NCI-H446 treated with DMSO at 0.1 percent for 48 hours (cell line): ENCODE results near the gene CEMIP.

Experiments used
- DNase-seq: peaks from one replicate; lab custom pipeline; 2025; lab: John Stamatoyannopoulos, UW

Gene CEMIP

DNA sequence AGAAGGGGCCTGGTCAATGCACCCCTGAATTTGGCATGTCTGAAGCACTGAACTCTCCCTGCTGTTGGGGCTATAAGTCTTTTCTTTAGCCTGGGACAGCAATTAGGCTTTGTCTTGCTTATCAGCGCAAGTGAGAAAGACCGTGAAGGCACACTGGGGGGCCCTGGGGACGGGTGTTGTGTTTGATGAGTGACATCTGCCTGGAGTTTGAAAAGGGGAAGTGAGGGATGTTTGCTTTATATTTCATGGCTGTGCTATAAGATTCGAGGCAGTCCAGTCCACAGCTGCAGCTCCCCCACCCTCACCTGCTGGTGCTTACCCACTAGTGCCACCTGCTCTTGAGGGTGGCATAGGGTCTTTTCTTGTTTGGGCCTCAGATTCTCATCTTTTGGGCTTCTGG is 44.8 kb downstream of the CEMIP start:
- no peak for DNase-seq

- no peak for DNase-seq
Measured at GRCh38 chr15:80825361-80826030, 46.3 kb downstream of the CEMIP start.

DNA sequence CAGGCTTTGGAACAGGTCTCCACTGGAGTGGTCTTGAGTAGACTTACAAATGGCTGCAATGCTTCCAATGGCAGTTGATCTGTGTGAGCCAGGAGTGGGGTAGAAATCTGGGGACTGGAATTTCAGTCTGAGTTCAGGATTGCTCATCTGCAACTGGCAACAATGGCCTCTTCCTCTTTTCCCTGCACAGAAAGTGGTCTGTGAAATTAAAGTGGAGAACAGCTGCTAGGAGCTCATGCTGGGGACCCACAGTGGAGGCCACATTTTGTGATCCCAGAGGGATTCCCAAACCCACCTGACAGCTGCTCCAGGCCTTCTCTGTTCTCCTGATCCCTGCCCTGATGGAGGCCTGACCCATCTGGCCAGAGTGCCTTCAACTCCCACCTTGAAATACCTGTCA is 49.6 kb downstream of the CEMIP start:
- no peak for DNase-seq

GRCh38 chr15:80830677-80831076 is 51.5 kb downstream of the CEMIP start:
- no peak for DNase-seq

DNA sequence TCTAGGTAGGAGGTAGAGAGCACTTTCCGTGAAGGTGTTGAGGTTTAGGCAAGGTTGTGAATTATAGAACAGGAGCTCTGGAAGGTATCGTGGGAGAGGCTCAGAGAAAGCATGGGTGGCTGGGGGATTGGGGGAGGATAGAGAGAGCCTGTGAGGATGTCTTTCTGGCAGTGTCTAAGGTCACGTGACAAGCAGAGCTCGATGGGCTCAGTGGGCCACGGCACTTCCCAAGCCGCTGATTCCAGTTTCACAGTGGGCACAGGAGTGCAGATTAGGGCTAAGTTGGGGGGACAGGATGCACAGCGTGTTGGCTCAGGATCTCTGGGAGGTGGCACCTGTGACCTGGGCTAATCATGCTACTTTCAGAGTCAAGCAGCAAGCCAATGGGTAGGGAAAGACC is 52.0 kb downstream of the CEMIP start:
- no peak for DNase-seq

DNA sequence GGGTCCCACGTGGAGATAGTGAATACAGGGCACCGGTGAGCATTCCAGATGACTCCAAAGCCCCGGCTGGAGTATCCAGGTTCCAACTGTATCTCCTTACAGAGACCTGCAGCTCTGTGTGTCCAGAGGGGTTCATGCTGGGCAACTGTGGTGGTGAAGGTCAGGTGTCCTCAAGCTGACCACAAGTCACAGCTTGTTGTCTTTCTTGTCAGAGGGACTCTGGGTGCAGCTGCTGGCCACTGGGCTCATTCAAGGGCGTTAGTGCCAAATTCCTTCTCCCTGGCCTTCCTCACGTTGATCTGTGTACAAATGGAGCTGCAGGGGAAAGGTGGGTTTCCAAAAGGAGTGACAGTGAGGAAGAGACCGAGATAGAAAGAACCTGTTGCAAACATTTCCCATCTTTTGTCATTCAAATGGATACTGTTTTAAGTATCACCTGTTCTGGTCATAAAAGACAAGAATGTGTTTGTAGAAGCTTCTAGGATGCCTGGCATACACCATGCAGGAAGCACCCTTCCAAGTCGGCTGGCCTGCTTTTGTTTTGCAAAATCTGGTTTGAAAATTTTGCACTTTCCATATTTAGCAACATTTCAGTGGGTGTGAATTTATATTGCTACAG is 52.5 kb downstream of the CEMIP start:
- DNase-seq: no peak

DNA sequence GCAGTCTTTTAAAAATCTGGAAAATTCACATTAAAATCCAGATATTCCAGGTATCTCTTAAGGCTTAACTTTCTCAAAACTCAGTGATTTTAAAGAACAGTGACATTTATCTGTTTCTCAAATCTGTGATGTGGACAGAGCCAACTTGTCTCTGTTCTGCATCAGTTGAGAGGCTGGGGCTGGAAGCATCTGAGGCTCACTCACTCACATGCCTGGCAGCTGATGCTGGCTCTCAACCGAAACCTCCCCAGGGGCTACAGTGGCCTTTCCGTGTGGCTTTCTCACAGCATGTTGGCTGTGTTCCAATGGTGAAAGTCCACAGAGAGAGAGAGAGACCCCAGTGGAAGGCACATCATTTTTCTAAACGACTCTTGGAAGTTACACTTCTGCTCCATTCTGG is 53.5 kb downstream of the CEMIP start:
- no peak for DNase-seq

DNA sequence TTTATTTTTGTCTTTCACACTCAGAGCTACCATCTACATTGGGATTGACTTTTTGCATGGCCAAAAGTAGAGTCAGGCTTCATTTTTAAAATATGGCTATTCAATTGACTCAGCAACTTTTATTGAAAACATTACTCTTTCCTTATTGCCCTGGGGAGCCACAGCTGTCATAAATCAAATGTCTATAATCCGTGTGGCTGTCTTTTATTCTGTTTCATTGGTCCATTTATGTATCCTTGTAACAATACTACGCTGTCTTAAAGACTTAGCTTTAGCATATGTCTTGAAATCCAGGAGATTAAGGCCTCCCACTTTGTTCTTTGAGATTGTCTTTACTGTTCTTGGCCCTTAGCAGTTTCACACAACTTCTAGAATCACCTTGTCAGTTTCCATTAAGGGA is 55.2 kb downstream of the CEMIP start:
- no peak for DNase-seq

- no peak for DNase-seq
Measured at GRCh38 chr15:80834906-80835305, 55.7 kb downstream of the CEMIP start.

DNA sequence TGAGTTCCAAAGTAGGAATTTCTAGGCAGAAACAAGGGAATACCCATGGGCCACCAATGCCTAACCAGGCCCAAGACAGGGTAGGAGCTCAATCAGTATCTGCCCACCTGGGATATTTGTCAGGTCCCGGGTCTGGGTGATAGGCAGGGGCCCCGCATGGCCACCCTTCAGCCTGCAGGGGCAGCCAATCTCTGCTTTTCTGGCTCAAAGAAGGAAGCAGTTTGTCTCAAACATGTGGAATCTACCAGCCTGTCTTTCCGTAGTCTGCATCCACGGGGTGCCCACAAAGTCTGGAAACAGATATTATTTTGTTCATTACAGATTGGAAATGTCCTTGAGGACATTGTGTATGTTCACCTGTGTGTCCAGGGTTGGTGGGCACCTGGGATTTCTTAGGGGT is 56.2 kb downstream of the CEMIP start:
- DNase-seq: no peak

DNA sequence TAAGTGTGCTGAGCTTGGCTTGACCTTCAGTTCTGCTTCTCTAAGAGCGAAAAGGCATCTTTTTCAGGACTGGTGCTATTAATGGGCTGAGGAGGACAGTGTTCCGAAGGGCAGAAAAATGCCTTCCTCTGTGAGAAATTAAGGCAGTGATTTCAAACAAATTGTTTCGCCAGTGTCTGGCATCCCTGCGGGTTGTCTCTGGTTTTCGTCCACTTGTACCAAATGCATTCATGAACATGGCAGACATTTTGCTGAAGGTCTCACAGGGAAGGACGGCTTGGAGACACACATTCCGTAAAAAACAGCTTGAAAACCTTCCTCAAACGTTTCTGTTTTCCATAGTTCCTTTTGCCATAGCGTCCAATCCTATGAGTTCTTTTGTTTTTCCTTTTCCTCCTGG is 57.1 kb downstream of the CEMIP start:
- no peak for DNase-seq

DNA sequence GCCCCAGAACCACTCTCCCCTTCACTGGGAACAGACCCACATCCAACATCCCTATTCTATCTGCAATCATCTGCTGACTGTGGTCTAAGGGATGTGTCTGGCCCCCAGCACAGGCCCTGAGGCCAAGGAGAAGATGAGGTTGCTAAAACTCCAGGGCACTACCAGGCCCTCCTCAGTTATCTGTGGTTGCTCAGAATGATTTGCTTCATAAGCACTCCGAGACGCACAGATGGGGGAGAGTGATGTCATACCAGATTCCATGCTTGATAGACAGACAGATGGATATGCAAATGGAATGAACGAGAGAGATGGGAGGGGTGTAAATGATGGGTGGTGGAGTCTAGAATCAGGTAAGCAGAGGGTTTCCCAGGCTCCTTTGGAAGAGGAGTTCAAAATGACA is 57.8 kb downstream of the CEMIP start:
- peak; percentile 7 for DNase-seq

GRCh38 chr15:80838012-80838411 is 58.8 kb downstream of the CEMIP start:
- DNase-seq: no peak

DNA sequence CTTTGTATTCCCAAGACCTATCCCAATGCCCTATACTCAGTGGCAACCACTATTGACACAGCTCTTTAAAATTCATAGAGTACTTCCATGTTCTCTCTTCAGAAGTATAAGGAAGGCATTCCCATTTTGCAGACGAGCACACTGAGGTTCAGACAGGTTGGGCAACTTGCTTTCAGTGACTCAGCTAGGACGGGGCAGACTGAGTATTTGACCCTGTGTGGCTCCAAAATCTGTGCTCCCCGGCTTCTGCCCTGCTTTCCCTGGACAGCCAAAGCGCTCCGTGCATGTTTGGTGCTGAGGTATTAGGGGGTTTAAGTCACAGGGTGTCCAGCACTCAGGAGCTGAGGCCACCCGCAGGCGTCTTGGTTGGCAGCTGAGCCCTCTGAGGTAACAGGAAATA is 59.5 kb downstream of the CEMIP start:
- DNase-seq: no peak

DNA sequence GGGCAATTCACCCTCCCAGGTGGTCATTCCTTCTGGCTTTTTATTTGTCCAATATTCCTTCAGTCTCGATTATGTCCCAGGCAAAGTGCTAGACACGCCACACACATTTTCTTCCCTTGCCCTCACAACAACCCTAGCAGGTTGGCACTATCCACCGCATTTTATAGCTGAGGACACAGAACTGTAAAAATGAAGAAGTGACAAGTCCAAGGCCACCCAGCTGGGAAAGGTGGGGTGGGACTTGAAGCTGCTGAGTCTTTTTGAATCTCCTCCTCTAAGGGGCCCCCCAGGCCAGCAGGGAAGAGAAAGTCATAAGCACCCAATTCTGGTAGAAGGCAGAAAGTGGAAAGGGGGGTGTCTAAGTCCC is 60.6 kb downstream of the CEMIP start:
- no peak for DNase-seq

DNA sequence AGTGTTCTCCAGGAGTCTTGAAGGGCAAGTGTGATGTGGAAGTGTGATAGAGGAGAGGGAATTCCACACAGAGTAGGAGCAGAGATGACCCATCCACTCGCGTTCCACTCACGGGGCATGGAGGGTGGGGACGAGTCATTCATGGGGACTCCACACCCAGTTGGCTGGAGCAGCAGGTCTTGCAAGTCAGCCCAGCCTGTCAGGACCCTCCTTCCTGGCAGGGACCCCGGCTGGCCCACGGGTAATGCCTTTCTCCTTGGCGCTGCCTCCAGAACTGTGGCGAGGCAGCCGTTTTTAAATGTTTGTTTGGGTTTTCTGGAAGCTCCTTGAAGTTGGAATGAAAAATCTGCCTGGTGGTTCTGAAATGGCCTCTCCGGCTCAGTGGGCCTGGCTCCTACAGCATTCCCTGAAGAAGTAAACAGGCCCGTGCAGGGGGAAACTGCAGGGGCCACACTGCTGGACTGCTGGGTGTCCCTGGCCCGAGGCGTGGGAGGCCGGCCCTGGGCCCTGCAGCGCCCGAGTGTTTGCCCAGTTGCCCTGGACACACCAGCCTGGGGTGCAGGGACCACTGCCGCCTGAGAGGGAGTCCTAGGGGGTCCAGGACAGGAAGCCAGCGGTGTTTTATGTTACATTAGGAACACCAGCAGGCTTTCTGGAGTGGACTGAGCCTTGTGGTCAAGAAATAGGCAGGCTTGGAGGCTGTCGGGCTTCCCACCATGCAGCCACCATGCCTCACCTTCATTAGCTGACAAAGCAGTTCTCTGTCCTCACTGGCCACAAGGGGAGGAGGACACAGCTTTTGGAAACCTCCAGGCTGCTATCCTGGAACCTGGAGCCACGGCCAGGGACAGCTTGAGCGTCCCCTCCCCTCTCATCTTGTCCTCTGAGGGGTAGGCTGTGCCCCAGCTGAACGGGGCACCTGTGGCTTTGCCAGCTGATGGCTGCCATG is 61.3 kb downstream of the CEMIP start:
- no peak for DNase-seq

GRCh38 chr15:80841541-80841940 is 62.4 kb downstream of the CEMIP start:
- no peak for DNase-seq

- no peak for DNase-seq
Measured at GRCh38 chr15:80844011-80844732, 65.0 kb downstream of the CEMIP start.

GRCh38 chr15:80846031-80846815 is 67.1 kb downstream of the CEMIP start:
- no peak for DNase-seq

DNA sequence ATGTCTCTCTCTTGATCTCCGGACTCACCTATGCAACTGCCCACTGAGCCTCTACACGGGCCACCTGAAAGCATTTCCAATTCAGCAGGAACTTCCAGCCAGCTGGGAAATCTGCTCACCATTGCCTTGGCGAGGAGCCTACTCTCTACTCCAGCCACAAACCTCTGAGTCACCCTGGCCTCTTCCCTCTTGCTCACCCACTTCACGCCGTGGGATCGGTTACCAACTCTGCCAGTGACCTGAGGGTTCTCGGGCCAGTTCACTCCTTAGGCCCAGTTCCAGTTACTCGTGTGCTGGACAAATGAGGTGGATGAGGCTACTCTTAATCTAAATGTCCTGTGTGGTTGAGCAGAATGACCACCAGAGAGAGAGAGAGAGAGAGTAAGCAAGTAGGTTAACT is 70.1 kb downstream of the CEMIP start:
- no peak for DNase-seq

- no peak for DNase-seq
Measured at GRCh38 chr15:80850941-80851451, 71.8 kb downstream of the CEMIP start.
